WTC11 (cell line): ENCODE results near the gene MYNN. TPM values are rescaled to one million over a fixed set of nuclear protein-coding genes. Genes with fewer than 3 reads are reported as not detected.

Source experiments
- ATAC-seq: fragments of 200-7000 bp; cut with Tn5 transposase; 2 replicates; pipeline ENCODE4 v1.10.0; 2021; ENCODE audit warnings: mild to moderate bottlenecking, moderate library complexity
- CTCF ChIA-PET: fragments of 300-600 bp; sonication (Branson Sonifier 250); formaldehyde crosslinking; loops from one replicate; lab custom pipeline; 2021; ENCODE audit warnings: antibody characterized with exemption; lab: Charles Lee
- POLR2A ChIA-PET: fragments of 350-600 bp; sonication (Branson Sonifier 250); formaldehyde crosslinking; loops from one replicate; lab custom pipeline; 2021; ENCODE audit warnings: antibody characterized with exemption; lab: Charles Lee
- DNase-seq: peaks from one replicate; pipeline ENCODE4 v3.0.0; 2021; ENCODE audit warnings: low spot score
- H3K27ac Mint-ChIP-seq: 2 replicates; pipeline ENCODE4 v1.8.0; 2021; ENCODE audit warnings: mixed read lengths
- H3K27me3 Mint-ChIP-seq: 2 replicates; pipeline ENCODE4 v1.8.0; 2021; ENCODE audit warnings: low read depth, mild to moderate bottlenecking, moderate library complexity, mixed read lengths
- H3K36me3 Mint-ChIP-seq: 2 replicates; pipeline ENCODE4 v1.8.0; 2021; ENCODE audit warnings: mixed read lengths
- H3K4me1 Mint-ChIP-seq: 2 replicates; pipeline ENCODE4 v1.8.0; 2022; ENCODE audit warnings: mixed read lengths
- H3K4me3 Mint-ChIP-seq: 2 replicates; pipeline ENCODE4 v1.8.0; 2021; ENCODE audit warnings: mild to moderate bottlenecking, moderate library complexity, mixed read lengths
- H3K9me3 Mint-ChIP-seq: 2 replicates; pipeline ENCODE4 v1.8.0; 2021; ENCODE audit warnings: mixed read lengths
- GABPB1 ChIP-seq: sonication (generic); formaldehyde crosslinking; IDR thresholded peaks from 2 replicates; pipeline ENCODE4 v1.8.1; 2023; ENCODE audit warnings: mild to moderate bottlenecking, missing genetic modification reagents
- GRHL2 ChIP-seq: fragments of 250-450 bp; sonication (Bioruptor Pico); IDR thresholded peaks from 2 replicates; pipeline ENCODE4 v1.8.0; 2022; ENCODE audit warnings: mild to moderate bottlenecking, moderate library complexity; ENCODE audit not compliant: insufficient replicate concordance, severe bottlenecking
- IRF1 ChIP-seq: sonication (generic); formaldehyde crosslinking; IDR thresholded peaks from 2 replicates; pipeline ENCODE4 v1.8.0; 2023; ENCODE audit warnings: missing genetic modification reagents
- JAZF1 ChIP-seq: fragments of 250-450 bp; sonication (Bioruptor Pico); IDR thresholded peaks from 2 replicates; pipeline ENCODE4 v1.9.0; 2021; ENCODE audit warnings: moderate library complexity, mild to moderate bottlenecking, inconsistent platforms
- MAX ChIP-seq: sonication (generic); formaldehyde crosslinking; IDR thresholded peaks from 2 replicates; pipeline ENCODE4 v1.8.0; 2022; ENCODE audit warnings: mild to moderate bottlenecking, missing genetic modification reagents
- NFE2L1 ChIP-seq: sonication (generic); formaldehyde crosslinking; IDR thresholded peaks from 2 replicates; pipeline ENCODE4 v1.8.1; 2023; ENCODE audit warnings: missing genetic modification reagents
- NR2C2 ChIP-seq: sonication (generic); formaldehyde crosslinking; IDR thresholded peaks from 2 replicates; pipeline ENCODE4 v1.8.0; 2022; ENCODE audit warnings: mild to moderate bottlenecking, missing genetic modification reagents
- NR3C1 ChIP-seq: sonication (generic); formaldehyde crosslinking; conservative IDR thresholded peaks from 2 replicates; pipeline ENCODE4 v1.8.1; 2023; ENCODE audit warnings: low read depth, mild to moderate bottlenecking, missing genetic modification reagents
- PREB ChIP-seq: sonication (generic); formaldehyde crosslinking; IDR thresholded peaks from 2 replicates; pipeline ENCODE4 v1.8.1; 2022; ENCODE audit warnings: mild to moderate bottlenecking, missing genetic modification reagents, moderate library complexity, borderline replicate concordance
- PRRX2 ChIP-seq: fragments of 250-450 bp; sonication (Bioruptor Pico); IDR thresholded peaks from 2 replicates; pipeline ENCODE4 v1.8.0; 2021; ENCODE audit warnings: mild to moderate bottlenecking
- SMAD4 ChIP-seq: sonication (generic); formaldehyde crosslinking; IDR thresholded peaks from 2 replicates; pipeline ENCODE4 v1.8.0; 2022; ENCODE audit warnings: mild to moderate bottlenecking, missing genetic modification reagents
- SP1 ChIP-seq: sonication (generic); formaldehyde crosslinking; conservative IDR thresholded peaks from 2 replicates; pipeline ENCODE4 v1.8.1; 2022; ENCODE audit warnings: missing genetic modification reagents
- ZBTB21 ChIP-seq: sonication (generic); formaldehyde crosslinking; IDR thresholded peaks from 2 replicates; pipeline ENCODE4 v1.8.1; 2023; ENCODE audit warnings: mild to moderate bottlenecking, missing genetic modification reagents, borderline replicate concordance
- ZNF263 ChIP-seq: sonication (generic); formaldehyde crosslinking; IDR thresholded peaks from 2 replicates; pipeline ENCODE4 v1.8.1; 2022; ENCODE audit warnings: low read depth, mild to moderate bottlenecking, moderate library complexity, missing genetic modification reagents
- ZNF317 ChIP-seq: sonication (generic); formaldehyde crosslinking; IDR thresholded peaks from 2 replicates; pipeline ENCODE4 v1.8.1; 2023; ENCODE audit warnings: low read depth, mild to moderate bottlenecking, moderate library complexity, missing genetic modification reagents, borderline replicate concordance
- ZNF423 ChIP-seq: fragments of 250-450 bp; sonication (Bioruptor Pico); IDR thresholded peaks from 2 replicates; pipeline ENCODE4 v2.1.2; 2022; ENCODE audit warnings: mild to moderate bottlenecking, moderate library complexity
- total RNA-seq: library from RNA; stranded (reverse); gene quantifications from 3 replicates; pipeline ENCODE4 v1.2.3, GENCODE V29; 2021
- TF ChIP-seq, protein P1 (sequence below): fragments of 200-600 bp; IDR thresholded peaks from 2 replicates; pipeline ENCODE4 v1.8.0; 2022; ENCODE audit warnings: antibody characterized with exemption
- TF ChIP-seq, protein P2 (sequence below): sonication (generic); formaldehyde crosslinking; conservative IDR thresholded peaks from 2 replicates; pipeline ENCODE4 v1.8.1; 2023; ENCODE audit warnings: mild to moderate bottlenecking, low read depth, missing genetic modification reagents, moderate library complexity
- TF ChIP-seq, protein P3 (sequence below): sonication (generic); formaldehyde crosslinking; IDR thresholded peaks from 2 replicates; pipeline ENCODE4 v1.8.1; 2023; ENCODE audit warnings: mild to moderate bottlenecking, missing genetic modification reagents, moderate library complexity
- TF ChIP-seq, protein P4 (sequence below): sonication (generic); formaldehyde crosslinking; IDR thresholded peaks from 2 replicates; pipeline ENCODE4 v1.8.1; 2022; ENCODE audit warnings: low read depth, mild to moderate bottlenecking, moderate library complexity, missing genetic modification reagents, borderline replicate concordance

The MYNN gene
- total RNA-seq, 1 experiment from 2014 or later, result 14.3 TPM

DNA sequence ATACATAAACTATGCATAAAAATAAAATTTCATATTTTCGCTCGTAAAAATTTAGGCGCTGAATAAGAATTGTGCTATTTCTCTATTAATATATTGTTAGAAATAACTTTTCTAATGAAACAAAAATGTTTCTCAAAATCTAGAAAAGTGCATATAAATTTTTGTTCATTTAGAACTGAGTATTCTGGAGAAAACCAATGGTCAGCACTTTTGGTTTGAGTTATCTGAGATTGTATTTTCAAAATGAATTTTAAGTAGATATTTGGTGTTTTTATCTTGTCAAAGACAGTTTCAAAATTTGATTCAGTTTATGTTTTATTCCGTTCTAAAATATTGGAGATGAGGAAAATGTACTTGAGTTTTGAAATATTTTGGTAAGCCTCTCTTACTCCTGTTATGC is 13.9 kb downstream of the MYNN start:
- ChIA-PET CTCF (no interaction called here), POLR2A (no interaction called here)
- Mint-ChIP-seq H3K9me3 (no peaks in the 10 kb centered on the region), H3K4me1 (no peaks in the 10 kb centered on the region), H3K27me3 (no peaks in the 10 kb centered on the region), H3K36me3 (peaks cover 35% of the 10 kb centered on the region), H3K4me3 (no peak overlapping the region), H3K27ac (no peak overlapping the region)
- no peak for TF ChIP-seq SP1
- TF ChIP-seq, protein P1, sequence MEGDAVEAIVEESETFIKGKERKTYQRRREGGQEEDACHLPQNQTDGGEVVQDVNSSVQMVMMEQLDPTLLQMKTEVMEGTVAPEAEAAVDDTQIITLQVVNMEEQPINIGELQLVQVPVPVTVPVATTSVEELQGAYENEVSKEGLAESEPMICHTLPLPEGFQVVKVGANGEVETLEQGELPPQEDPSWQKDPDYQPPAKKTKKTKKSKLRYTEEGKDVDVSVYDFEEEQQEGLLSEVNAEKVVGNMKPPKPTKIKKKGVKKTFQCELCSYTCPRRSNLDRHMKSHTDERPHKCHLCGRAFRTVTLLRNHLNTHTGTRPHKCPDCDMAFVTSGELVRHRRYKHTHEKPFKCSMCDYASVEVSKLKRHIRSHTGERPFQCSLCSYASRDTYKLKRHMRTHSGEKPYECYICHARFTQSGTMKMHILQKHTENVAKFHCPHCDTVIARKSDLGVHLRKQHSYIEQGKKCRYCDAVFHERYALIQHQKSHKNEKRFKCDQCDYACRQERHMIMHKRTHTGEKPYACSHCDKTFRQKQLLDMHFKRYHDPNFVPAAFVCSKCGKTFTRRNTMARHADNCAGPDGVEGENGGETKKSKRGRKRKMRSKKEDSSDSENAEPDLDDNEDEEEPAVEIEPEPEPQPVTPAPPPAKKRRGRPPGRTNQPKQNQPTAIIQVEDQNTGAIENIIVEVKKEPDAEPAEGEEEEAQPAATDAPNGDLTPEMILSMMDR, result no peak
- ATAC-seq (no peak), DNase-seq (no peak)

GRCh38 chr3:169787791-169788190 is 14.6 kb downstream of the MYNN start:
- POLR2A ChIA-PET, result no interaction called here
- Mint-ChIP-seq H3K4me1 (no peaks in the 10 kb centered on the region), H3K9me3 (no peaks in the 10 kb centered on the region)
- TF ChIP-seq ZNF317 (no peak), IRF1 (CRISPR knock-in tag) (no peak), SMAD4 (CRISPR knock-in tag) (no peak), PRRX2 (CRISPR knock-in tag) (no peak), NFE2L1 (CRISPR knock-in tag) (no peak), ZBTB21 (CRISPR knock-in tag) (no peak), MAX (CRISPR knock-in tag) (no peak), PREB (CRISPR knock-in tag) (no peak)
- TF ChIP-seq, protein P2, sequence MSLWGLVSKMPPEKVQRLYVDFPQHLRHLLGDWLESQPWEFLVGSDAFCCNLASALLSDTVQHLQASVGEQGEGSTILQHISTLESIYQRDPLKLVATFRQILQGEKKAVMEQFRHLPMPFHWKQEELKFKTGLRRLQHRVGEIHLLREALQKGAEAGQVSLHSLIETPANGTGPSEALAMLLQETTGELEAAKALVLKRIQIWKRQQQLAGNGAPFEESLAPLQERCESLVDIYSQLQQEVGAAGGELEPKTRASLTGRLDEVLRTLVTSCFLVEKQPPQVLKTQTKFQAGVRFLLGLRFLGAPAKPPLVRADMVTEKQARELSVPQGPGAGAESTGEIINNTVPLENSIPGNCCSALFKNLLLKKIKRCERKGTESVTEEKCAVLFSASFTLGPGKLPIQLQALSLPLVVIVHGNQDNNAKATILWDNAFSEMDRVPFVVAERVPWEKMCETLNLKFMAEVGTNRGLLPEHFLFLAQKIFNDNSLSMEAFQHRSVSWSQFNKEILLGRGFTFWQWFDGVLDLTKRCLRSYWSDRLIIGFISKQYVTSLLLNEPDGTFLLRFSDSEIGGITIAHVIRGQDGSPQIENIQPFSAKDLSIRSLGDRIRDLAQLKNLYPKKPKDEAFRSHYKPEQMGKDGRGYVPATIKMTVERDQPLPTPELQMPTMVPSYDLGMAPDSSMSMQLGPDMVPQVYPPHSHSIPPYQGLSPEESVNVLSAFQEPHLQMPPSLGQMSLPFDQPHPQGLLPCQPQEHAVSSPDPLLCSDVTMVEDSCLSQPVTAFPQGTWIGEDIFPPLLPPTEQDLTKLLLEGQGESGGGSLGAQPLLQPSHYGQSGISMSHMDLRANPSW (CRISPR knock-in tag), result no peak
- TF ChIP-seq, all 79 proteins: peak for 0
- CTCF ChIA-PET, result no interaction called here
- Mint-ChIP-seq H3K36me3 (peaks cover 31% of the 10 kb centered on the region), H3K27ac (no peak overlapping the region), H3K4me3 (no peak overlapping the region), H3K27me3 (no peaks in the 10 kb centered on the region)
- ATAC-seq (no peak), DNase-seq (no peak)

- POLR2A ChIA-PET, result no interaction called here
- Mint-ChIP-seq H3K4me1 (no peaks in the 10 kb centered on the region), H3K9me3 (no peaks in the 10 kb centered on the region), H3K36me3 (peaks cover 24% of the 10 kb centered on the region), H3K4me3 (no peak overlapping the region), H3K27ac (peak overlapping the region; percentile 12), H3K27me3 (no peaks in the 10 kb centered on the region)
- ATAC-seq (no peak), DNase-seq (no peak)
- CTCF ChIA-PET, result no interaction called here
- no peak for TF ChIP-seq GRHL2 (CRISPR knock-in tag)
- TF ChIP-seq IRF1 (CRISPR knock-in tag), result no peak
- no peak for TF ChIP-seq NR2C2 (CRISPR knock-in tag)
- no peak for TF ChIP-seq JAZF1
- TF ChIP-seq SMAD4 (CRISPR knock-in tag), result no peak
- TF ChIP-seq ZNF263, result no peak
- TF ChIP-seq GABPB1 (CRISPR knock-in tag), result no peak
- TF ChIP-seq ZNF423, result no peak
- TF ChIP-seq, protein P3, sequence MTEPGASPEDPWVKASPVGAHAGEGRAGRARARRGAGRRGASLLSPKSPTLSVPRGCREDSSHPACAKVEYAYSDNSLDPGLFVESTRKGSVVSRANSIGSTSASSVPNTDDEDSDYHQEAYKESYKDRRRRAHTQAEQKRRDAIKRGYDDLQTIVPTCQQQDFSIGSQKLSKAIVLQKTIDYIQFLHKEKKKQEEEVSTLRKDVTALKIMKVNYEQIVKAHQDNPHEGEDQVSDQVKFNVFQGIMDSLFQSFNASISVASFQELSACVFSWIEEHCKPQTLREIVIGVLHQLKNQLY, result no peak
- no peak for TF ChIP-seq NR3C1 (CRISPR knock-in tag)
- TF ChIP-seq, protein P4, sequence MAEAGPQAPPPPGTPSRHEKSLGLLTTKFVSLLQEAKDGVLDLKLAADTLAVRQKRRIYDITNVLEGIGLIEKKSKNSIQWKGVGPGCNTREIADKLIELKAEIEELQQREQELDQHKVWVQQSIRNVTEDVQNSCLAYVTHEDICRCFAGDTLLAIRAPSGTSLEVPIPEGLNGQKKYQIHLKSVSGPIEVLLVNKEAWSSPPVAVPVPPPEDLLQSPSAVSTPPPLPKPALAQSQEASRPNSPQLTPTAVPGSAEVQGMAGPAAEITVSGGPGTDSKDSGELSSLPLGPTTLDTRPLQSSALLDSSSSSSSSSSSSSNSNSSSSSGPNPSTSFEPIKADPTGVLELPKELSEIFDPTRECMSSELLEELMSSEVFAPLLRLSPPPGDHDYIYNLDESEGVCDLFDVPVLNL (CRISPR knock-in tag), result no peak
Observed at GRCh38 chr3:169790219-169790618, 17.0 kb downstream of the MYNN start.
